GM21576 (cell line): Measurements from ENCODE around the gene DOCK3.
"Not testable (repeated sequence)": the region's sequence is repeated elsewhere in the genome, so short reads cannot be mapped to it uniquely, and the experiment has no call there.

ENCODE experiments used
- ATAC-seq: cut with Tn5 transposase; IDR thresholded peaks from one replicate; pipeline ENCODE4 v1.9.1; 2021; ENCODE audit warnings: mild to moderate bottlenecking, moderate library complexity; ENCODE audit not compliant: unreplicated experiment

The DOCK3 gene

DNA sequence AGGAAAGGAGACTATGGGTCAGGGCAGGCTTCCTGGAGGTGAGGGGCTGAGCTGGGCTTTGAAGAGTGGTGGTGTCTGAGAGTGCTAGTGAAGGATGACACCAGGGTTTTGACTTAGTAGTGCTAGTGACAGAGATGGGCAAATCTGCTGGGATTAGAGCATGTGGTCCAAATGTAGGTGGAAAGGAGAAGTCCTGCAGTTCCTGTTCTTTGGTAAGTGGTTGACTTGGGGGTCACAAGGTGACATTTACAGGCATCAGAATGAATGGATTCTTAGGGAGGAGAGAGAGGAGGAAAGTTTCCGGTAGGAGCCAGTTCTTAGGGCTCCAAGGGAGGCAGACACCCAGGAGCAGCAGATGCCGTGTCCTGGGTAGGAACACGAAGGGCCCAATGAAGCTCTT is 796 bp upstream of the DOCK3 start:
- no peak for ATAC-seq

DNA sequence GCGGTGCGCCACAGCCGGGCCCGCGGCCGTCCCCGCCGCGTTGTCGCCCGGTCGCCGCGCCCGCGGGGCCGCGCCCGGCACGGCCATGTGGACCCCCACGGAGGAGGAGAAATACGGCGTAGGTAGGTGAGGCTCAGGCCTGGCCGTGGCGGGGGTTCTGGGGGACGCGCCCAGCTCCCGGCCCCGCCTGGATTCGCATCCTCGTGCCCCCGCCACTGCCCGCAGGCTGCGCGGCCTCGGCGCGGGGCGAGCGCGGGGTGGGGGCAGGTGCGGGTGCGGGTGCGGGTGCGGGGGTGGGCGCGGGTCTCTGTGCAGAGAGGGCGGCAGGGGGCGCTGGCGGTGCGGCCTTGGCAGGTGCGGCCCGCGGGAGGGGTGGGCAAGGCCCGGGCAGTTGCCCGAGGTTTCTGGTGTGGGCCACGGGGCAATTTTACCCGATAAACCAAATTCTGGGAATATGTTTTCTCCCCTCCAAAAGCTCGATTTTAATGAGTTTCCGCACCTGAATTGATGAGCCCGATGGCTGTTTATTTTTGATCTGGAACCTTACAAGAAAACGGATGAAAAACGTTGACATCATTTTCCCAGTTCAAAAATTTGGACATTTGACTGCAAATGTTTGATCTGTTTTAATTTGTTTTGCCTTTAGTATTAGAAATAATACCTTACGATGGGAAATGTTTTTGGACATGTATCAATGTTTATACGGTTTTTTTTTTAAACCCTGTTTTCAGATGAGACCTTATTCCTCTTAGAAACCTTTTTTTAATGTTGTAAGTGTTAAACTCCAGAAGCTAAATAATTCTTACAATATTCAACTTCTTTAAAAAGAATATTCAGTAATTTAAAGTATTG is 678 bp downstream of the DOCK3 start:
- ATAC-seq, result no peak

DNA sequence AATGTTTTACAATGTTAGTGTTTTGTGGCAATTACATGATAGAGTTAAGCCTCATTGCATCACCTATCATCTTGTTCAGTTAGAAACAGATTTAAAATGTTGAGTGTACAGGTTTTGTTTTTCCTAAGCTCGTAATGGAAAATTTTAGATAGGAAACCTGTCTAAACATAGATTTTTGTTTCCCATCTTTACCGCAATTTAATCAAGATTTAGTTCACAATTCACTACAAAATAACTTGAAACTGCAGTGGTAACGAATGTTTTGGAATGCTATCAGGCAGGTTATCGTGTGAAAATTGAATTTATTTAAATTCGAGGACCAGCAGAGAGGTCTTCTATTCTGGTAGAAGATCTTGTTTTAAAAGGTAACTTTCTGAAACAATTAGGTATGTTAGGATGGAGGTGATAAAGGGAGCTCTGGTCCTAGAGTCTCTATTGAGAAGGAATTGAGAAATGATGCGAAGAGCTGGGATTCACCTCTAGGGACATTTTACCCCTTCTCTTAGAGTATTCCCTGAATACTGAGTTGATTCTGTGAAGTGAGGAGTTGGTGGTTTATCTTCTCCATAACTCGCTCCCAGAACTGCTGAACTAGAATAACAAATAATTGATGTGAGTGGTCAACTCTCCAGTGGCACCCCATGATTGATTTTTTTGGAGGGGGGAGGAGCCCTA is 1.4 kb downstream of the DOCK3 start:
- no peak for ATAC-seq

DNA sequence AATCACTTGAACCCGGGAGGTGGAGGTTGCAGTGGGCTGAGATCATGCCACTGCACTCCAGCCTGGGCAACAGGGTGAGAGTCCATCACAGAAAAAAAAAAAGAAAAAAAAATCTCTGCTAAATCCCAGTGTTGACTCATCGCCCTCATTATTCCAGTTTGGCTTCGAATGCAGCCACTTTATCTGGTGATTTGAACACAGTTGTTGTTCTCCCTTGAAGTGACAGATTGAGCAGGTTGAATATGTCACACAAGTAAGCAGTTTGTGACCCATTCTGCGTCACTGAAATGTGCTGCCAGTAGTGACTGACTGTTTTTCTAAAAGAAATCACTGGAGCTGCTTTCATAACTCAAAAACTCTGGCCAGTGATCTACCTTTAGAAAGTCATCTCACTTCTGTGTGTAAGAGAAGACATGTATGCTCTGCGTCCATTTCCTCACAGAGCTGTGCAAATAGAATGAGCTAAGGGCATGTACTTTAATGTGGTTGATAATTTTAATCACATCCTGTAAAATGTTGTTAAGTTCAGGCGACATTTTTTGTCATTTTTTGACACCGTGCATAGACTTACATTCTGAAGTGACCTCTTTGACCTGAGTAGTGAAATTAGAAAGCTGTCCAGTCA is 12.5 kb downstream of the DOCK3 start:
- ATAC-seq, result no peak

DNA sequence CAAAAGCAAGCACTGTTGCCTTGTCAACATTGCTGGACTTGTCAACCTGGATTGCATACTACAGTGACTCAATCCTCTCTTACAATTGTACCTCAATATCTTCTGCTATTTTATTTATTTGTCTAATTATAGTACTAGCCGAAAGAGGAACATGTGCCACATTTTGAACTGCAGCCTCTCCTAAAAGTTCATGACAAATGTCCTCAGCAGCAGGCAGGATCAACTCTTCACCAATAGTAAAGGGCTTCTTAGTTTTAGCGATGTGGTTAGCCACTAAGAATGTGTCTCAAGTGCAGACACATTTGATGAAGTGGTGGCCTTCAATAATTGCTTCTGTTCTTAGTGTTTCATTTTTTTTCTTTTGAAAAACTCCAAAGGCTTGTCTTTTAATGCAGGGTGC is 13.2 kb downstream of the DOCK3 start:
- ATAC-seq, result no peak

DNA sequence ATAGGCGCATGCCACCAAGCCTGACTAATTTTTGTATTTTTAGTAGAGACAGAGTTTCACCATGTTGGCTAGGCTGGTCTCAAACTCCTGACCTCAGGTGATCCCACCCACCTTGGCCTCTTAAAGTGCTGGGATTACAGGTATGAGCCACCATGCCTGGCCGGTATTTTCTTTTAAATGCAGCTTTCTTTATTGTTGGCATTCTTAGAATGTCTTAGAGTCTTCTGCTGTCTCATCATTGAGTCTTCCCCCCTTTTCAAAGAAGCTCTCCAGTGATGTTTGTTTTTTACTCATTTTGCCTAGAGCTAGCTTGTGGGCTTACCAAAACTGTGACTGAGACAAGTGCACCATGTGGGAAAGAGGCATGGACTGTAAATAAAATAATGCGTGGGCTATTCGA is 13.9 kb downstream of the DOCK3 start:
- not testable (repeated sequence) for ATAC-seq

DNA sequence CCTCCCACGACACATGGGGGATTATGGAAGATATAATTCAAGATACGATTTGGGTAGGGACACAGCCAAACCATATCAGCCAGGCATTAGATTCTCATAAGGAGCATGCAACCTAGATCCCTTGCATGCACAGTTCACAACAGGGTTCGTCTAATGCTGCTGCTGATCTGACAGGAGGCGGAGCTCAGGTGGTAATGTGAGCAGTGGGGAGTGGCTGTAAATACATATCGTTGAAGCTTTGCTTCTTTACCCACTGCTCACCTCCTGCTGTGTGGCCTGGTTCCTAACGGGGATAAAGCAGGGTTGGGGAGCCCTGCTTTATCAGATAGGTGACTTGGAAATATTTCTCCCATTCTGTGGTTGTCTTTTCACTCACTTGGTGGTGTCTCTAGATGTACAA is 14.8 kb downstream of the DOCK3 start:
- no peak for ATAC-seq

DNA sequence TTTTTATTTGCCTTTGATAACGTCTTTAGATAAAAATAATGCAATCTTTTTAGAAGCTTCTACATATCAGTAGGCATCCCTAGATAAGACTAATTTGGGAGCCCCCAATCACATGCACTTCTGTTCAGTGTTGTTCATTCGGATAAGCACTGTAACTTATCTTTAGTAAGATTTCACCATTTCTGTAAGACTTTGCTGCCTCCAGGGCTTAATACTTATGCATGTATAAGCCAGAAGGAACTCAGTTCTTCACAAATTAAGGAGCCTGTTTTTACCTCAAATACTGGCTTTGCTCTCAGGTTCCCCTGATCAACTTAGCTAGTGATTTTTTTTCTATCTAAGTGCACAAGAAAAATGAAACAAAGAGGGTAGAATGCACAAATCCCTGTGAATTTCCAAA is 20.3 kb downstream of the DOCK3 start:
- no peak for ATAC-seq

DNA sequence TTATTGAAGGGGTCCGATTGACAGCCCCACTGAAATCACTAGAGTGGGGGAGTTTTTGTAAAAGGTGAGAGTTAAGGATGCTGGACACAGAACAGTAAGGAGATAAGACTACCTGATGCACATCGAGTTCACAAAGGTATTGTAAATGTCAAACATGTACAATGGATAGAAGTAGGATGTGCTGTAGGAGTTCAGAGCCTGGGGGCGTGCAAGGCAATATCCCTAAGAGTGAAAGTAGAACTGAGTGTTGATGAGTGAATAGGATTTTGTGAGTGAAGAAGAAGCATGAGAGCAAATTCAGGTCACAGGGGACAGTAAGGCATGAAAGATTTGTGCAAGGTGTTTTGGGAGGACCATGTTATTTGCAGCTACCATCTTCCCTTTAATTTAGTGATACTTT is 21.5 kb downstream of the DOCK3 start:
- ATAC-seq, result no peak

DNA sequence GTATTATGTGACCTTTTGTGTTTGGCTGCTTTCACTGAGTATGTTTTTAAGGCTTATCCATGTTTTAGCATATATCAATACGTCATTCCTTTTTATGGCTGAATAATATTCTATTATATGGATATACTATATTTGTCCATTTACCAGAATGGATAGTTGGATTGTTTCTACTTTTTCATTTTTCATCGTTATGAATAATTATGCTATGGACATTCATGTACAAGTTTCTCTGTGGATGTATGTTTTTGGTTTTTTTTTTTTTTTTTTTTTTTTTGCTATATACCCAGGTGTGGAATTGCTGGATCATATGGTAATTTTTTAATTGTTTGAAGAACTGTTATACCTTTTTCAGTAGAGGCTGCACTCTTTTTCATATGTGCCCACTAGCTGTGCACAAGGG is 23.5 kb downstream of the DOCK3 start:
- no peak for ATAC-seq

DNA sequence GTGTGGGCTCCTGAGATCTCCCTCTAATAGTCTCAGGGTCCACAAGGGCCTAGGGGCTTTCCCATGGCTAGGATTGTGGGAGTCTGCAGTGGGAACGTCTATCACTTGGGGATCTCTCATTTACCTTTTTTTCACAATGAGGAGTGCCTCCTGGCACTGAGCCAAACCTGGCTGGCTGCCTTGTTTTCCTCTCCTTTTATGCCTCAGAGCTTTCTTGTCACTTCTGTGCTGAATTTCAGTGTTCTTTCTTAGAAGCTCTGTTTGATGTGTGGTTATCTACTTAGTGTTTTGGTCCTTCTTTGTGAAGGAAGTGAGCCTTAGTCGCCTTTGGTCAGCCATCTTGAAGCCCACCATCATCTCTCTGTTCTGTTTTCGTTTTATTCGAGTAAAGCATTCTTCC is 33.9 kb downstream of the DOCK3 start:
- no peak for ATAC-seq

DNA sequence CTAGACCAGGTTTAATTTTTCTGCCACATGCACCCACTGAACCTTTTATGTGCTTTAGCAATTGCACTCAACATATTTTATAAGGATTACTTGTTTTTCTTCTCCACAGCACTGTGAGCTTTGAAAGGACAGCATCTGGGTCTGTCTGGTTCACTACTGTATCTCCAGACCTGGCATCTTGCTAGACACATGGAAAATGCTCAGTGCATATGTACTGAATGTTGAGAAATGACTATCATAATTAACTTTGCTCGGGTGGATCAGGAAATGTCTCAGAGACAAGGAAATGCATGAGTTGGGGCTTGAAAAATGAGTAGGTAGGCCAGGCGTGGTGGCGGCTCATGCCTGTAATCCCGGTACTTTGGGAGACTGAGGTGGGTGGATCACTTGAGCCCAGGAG is 40.2 kb downstream of the DOCK3 start:
- ATAC-seq, result no peak

DNA sequence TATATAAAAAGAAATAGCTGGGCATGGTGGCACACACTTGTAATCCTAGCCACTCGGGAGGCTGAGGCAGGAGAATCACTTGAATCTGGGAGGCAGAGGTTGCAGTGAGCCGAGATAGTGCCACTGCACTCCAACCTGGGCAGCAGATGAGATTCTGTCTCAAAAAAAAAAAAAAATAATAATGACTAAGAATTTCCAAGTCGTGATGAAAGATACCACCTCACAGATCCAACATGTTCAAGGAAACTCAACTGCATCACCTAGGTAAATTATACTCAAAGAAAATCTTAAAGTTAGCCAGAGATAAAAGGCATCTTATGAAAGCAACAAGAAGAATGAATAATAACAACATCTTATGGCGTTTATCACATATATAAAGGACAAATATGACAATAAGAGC is 50.1 kb downstream of the DOCK3 start:
- ATAC-seq, result no peak

DNA sequence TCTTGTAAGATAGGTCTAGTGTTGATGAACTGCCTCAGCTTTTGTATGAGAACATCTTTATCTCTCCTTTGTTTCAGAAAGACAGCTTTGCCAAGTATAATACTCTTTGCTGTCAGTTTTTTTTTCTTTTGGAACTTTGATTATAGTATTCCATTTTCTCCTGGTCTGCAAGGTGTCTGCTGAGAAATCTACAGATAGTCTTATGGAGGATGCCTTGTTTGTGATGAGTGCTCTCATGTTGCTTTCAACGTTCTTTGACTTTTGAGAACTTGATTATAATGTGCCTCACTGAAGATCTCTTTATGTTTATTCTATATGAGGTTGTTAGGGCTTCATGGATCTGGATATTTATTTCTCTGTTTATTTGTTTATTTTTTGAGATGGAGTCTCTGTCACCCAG is 60.3 kb downstream of the DOCK3 start:
- ATAC-seq, result no peak

DNA sequence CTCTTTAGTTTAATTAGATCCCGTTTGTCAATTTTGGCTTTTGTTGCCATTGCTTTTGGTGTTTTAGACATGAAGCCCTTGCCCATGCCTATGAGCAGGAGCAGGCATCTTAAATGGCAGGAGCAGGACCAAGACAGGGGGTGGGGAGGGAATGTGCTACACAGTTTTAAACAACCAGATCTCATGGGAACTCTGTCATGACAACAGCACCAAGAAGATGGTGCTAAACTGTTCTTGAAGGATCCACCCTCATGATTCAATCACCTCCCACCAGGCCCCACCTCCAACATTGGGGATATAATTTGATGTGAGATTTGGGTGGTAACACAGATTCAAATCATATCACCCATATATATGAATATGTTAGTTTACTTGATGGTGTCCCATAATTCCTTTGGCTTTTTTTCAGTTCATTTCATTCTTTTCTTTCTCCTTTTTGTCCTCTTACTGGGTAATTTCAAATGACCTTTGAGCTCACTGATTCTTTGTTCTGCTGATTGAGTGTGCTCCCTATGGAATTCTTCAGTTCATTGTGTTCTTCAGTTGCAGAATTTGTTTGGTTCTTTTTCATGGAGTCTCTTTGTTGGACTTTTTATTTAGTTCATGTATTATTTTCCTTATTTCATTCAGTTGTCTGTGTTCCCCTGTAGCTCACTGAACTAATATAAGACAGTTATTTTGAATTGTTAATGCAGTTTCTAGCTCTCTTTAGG is 62.6 kb downstream of the DOCK3 start:
- no peak for ATAC-seq

DNA sequence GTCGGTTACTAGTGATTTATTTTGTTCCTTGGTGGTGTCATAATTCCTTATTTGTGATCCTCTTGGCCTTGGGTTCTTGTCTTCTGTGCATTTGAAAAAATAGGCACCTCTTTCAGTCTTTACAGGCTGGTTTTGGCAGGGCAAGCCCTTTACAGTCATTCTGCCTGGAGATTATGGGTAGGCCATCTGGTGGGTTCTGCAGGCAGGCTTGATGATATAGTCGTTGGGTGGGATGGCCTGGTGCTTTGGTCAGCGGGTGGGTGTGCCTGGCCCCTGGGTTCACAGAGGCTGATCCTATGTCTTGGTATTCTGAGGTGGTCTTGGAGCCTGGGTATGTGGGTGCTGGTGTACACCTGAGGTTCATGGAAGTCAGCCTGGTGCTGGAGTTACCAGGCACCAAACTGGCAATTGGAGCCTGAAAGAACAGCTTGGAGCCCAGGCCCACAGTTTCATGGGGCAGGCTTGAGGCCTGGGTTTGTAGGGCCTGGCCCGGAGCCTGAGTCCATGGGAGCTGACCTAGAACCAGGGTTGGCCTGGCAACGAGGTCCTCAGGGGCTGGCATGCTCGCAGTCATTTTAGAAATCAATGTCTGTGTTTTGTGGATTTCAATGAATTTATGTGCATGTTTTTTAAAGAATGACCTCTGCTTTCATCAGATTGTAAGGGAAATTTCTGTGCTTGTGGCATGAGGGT is 63.3 kb downstream of the DOCK3 start:
- ATAC-seq, result no peak

DNA sequence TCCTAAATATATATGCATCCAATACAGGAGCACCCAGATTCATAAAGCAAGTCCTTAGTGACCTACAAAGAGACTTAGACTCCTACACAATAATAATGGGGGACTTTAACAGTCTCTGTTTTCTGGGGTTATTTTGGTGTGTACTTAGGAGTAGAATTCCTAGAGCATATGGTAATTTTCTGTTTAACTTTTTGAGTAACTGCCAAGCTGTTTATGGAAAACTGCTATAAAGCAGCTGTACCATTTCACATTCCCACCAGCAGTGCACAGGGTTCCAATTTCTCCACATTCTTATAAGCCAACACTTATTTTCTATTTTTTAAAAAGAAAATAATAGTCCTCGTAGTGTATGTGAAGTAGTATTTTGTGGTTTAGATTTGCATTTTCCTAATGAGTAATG is 68.9 kb downstream of the DOCK3 start:
- ATAC-seq, result no peak

DNA sequence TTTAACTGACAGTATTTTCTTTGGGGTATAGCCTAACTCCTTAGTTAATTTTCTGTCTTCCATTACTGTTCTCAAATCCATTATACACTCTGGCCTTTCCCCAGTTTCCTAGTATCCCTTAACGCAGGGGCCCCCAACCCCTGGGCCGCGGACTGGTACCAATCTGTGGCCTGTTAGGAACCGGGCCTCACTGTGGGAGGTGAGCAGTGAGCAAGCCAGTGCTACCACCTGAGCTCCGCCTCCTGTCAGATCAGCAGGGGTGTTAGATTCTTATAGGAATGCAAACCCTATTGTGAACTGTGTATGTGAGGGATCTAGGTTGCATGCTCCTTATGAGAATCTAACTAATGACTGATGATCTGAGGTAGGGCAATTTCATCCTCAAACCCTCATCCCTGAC is 75.1 kb downstream of the DOCK3 start:
- no peak for ATAC-seq

DNA sequence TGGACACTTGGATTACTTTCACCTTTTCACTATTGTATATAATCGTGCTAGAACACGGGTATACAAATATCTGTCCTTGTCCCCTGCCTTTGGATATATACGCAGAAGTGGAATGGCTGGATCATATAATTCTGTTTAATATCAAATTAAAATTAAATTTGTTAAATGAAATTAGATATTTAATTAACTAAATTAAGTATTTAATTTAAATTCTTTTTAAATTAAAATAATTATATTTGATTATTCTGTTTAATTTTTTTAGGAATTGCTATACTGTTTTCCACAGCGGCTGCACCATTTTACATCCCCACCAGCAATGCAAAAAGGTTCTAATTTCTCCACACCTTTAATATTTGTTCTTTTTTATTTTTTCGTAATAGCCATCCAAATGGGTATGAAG is 84.3 kb downstream of the DOCK3 start:
- ATAC-seq, result no peak

DNA sequence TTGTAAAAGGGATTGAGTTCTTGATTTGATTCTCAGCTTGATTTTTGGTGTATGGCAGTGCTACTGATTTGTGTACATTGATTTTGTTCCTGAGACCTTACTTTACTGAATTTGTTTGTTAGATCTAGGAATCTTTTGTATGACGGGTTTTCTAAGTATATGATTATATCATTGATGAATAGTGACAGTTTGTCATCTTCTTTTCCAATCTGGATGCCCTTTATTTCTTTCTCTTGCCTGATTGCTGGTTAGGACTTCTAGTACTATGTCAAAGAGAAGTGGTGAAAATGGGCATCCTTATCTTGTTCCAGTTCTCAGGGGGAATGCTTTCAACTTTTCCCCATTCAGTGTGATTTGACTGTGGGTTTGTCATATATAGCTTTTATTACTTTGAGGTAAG is 103.0 kb downstream of the DOCK3 start:
- no peak for ATAC-seq

DNA sequence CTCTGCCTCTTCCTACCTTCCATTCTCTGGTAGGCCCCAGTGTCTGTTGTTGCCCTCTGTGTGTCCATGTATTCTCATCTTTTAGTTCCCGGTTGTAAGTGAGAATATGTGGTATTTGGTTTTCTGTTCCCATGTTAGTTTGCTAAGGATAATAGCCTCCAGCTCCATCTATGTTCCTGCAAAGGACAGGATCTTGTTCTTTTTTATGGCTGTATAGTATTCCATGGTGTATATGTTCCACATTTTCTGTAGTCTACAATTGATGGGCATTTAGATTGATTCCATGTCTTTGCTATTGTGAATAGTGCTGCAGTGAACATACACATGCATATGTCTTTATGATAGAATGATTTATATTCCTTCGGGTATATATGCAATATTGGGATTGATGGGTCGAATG is 107.0 kb downstream of the DOCK3 start:
- not testable (repeated sequence) for ATAC-seq
